Measurements from ENCODE around the gene HNRNPA2B1.
"Not testable (repeated sequence)": the region's sequence is repeated elsewhere in the genome, so short reads cannot be mapped to it uniquely, and the experiment has no call there.

Gene HNRNPA2B1

GRCh38 chr7:26160896-26161295 lies 39.6 kb downstream of the HNRNPA2B1 start:
- no peak for DNase-seq

- no peak for DNase-seq
These were observed 41.3 kb downstream of the HNRNPA2B1 start for GRCh38 chr7:26159243-26159642.

- no peak for DNase-seq
These were observed 42.9 kb downstream of the HNRNPA2B1 start for GRCh38 chr7:26157520-26158105.

GRCh38 chr7:26156451-26157420 lies 43.8 kb downstream of the HNRNPA2B1 start:
- DNase-seq, result peak; percentile 60

DNA sequence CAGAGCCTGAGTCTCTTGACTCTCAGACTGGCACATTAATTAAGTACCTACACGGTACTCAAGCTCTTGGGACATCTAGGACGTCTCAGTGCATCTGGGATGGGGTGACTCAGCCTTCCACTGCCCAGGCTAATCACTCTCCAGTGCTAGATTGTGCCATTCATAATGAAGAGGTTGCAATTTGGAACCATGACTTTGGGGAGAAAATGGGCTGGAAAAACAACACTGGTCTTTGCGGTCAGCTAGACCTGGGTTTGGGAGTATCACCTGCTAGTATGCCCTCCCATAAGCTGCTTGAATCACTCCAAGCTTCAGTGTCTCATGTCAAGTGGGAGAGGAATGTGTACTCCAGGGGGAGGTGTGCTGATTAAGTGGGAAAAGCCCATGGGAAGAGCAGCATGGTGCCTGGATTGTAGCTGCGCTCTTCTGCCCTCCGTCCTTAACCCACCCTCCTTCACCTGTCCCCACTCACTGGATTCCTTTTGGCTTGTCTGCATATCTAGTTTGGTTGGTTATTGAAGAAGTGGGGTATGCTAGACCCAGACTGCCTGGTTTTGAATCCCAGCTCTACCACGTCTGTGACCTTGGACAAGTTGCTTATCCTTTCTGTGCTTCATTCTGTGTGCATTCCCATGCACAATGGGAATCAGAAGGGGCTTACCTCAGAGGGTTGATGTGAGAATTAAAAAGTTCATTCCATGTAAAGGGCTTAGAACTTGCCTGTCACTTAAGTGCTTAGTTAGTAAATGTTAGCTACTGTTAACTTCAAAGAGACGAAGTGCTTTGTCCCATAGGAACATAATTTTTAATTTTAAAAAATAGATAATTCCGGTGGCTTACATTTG lies 44.8 kb downstream of the HNRNPA2B1 start:
- no peak for DNase-seq

DNA sequence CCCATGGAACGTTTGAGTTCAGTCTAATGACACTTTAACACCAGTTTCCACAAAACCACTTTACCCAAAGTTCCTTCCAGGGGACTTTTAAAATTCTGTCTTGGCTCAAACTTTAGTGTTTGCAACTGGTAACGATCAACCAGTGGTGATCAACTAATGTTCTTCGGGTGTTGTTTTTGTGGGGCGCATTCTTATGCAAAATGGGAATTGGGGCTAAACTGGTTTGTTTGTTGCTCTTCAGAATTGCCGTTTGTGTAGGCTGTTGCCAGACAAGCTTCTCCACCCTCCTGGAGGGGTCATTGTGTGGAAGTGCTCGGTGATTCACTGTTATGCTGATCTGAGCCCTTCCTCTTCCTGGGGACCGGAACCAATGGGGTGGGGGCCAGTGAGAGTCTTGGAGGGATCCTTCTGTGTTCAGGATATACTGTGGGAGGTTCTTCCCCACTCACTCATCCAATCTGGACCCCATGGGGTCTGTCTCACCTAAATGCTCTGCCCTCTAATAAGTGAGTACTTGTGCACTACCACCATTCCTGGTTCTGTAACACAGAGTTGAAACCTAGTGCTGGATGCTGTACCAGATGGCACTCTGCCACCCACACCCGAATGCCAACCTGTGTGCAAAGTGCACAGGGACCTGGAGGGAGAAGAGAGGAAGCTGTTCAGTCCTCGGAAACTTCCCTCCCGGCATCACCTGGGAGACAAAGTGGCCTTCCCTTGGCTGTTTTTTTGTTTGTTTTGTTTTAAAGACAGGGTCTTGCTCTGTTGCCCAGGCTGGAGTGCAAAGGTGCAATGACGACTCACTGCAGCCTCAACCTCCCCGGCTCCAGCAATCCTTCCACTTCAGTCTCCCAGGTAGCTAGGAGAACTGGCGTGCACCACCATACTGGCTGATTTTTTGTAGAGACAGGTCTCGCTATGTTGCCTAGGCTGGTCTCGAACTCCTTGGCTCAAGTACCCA lies 46.4 kb downstream of the HNRNPA2B1 start:
- no peak for DNase-seq

GRCh38 chr7:26153241-26153822 lies 47.2 kb downstream of the HNRNPA2B1 start:
- peak; percentile 20 for DNase-seq

DNA sequence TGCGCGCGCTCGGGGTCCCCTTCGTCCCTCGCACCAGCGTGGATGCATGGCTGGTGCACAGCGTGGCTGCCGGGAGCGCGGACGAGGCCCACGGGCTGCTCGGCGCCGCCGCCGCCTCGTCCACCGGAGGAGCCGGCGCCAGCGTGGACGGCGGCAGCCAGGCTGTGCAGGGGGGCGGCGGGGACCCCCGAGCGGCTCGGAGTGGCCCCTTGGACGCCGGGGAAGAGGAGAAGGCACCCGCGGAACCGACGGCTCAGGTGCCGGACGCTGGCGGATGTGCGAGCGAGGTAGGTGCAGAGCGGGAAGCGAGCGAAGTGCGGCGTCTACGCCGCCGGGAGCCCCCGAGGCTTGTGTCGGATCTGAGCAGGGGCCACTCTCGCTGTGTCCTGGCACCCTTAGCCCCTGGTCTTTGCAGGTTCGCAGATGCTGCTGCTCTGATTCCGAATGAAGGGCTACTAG lies 47.7 kb downstream of the HNRNPA2B1 start:
- DNase-seq, result peak; percentile 42

- peak; percentile 83 for DNase-seq
These were observed 48.4 kb downstream of the HNRNPA2B1 start, which contains the start of gene NFE2L3 for GRCh38 chr7:26151953-26152781. Gene NFE2L3 (plus strand): TSS chr7:26152198. CDS start chr7:26152499, 301 bp downstream.

DNA sequence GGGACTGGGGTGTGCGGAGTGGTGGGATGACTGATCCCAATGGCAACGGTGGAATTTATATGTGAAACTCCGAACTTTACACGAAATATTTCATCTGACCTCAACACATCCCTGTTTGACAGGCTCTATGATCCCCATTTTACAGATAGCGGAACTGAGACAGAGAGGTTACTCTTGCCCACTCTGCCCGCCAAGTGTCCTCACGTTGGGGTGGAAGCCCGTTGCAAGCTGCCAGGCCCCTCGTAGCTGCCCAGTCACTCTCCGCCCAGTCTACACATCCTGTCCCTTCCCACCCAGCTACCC lies 48.9 kb downstream of the HNRNPA2B1 start:
- DNase-seq, result no peak

DNA sequence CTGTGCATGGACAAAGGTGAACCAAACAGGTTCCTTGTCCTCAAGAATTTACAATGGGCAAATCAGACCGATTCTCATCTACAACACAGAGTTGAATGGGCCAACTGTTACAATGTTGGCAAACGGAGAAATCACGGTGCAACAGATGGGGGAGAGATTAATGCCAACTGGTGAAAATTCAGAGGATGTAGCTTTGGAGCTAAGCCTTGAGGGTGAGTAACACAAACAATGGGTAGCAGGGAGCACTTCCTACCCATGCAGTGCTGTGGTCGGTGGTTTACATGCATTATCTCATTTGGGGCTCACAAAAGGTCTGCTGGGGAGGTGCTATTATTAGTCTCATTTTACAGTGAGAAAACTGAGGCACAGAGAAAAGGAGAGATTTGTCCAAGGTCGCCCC lies 49.5 kb downstream of the HNRNPA2B1 start:
- DNase-seq, result no peak

DNA sequence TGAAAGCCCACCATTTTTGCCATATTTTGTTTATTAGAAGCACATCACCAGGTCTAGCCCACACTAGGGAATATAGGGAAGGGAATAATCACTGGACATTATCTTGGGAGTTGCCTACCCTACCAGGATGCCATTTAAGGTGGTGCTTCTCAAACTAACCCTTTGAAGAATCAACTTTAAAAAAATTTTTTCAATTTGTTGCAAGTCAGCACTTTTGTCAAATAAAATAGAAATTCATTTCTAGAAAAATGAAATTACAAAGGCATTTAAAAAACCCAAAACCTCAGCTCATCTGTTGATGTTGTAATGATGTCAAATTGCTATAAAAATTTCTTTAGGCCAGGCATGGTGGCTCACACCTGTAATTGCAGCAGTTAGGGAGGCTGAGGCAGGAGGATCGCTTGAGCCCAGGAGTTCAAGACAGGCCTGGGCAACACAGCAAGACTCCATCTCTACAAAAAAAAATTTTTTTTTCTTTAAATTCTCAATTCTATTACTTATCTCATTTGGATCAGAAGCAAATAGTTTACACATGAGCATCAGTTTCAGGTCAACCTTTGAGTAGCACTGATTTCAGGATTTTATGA lies 51.1 kb downstream of the HNRNPA2B1 start:
- no peak for DNase-seq

GRCh38 chr7:26148307-26148700 lies 52.2 kb downstream of the HNRNPA2B1 start:
- not testable (repeated sequence) for DNase-seq

GRCh38 chr7:26147646-26148306 lies 52.8 kb downstream of the HNRNPA2B1 start:
- DNase-seq, result not testable (repeated sequence)

DNA sequence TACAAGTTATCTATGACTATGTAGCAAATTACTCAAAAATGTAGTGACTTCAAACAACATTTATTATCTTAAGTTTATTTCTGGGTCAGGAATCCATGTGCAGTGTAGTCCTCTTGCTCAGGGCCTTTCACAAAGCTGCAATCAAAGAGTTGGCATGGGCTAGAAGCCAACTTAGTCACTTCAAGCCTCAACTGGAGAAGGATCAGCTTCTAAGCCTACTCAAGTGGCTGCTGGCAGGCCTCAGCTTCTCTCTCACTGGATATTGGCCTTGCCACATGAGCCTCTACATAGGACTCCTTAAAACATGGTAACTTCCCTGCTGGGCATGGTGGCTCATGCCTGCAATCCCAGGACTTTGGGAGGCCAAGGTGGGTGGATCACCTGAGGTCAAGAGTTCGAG lies 53.5 kb downstream of the HNRNPA2B1 start:
- no peak for DNase-seq

DNA sequence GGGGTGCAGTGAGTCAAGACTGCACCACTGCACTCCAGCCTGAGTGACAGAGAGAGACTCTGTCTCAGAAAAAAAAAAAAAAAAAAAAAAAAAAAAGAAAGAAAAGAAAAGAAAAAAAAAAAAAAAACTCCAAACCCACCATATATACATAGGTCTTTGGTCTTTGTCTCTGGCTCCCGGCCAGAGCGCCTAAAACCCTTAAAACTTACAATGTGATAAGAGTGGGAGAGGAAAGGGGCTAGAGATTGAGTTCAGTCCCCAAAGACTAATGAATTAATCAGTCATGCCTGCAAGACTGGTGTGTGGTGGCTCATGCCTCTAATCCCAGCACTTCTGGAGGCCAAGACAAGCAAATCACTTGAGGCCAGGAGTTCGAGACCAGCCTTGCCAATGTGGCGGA lies 55.3 kb downstream of the HNRNPA2B1 start:
- no peak for DNase-seq

DNA sequence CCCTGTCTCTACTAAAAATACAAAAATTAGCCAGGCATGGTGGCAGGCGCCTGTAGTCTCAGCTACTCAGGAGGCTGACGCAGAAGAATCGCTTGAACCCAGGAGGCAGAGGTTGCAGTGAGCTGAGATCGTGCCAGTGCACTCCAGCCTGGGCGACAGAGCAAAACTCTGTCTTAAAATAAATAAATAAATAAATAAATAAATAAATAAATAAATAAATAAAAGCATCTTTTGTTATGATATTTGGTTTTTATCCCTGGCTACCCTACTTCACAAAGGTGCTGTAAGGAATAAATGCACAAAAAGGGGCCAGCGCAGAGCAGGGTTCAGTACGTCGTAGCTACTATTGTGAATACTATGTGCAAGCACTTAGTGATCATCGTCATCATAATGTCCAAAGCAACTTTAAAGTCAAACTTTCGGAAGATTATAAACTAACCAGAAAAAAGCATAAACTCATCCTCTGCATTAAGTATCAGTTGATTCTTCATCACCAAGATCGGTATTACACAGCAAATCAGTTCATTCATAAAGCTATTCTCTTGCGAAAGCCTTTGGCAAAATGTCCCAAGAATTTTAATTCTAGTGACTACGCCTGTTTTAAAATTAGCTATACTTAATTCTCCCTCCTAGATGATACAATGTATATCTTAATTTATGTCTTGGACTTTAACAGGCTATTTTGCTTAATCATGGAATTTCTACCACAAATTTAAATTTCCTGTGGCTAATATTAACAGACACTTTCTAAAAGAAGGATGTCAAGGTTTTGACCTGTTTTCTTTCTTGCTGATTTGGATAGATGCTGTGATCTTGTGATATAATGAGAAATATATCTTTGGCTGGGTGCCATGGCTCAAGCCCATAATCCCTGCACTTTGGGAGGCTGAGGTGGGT lies 56.1 kb downstream of the HNRNPA2B1 start:
- no peak for DNase-seq

DNA sequence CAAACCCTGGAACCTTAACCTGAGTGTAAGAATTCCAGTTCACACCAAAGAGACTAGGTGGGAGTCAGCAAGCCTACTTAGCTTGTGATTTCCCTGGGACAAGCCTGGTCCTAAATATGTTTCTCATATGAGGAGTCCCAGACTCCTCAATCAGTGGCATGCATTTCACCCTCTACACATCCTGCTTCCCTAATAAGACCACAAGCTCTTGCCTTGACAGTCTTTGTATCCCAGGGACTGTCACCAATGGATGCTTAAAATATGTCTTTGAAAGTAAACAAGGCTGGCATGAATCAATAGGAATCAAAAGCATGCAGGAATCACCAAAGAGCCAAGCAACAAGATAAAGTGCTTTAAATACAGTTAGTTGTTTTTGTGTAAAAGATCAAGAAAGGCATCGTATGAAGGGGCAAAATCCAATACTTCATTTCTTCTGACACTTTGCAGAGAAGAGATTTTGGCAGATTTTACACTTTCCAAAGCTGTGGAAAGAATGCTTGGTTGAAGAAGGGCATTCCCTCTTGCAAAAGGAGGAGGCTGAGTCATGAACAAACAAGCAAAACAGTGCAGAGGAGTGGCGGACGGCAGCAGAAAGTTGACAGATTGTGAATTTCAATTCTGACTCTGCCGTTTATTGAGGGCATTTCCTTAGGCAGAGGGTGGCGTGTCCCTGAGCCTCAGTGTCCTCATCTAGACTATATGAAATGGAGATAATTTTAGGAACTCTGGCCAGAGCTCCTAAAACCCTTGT lies 57.1 kb downstream of the HNRNPA2B1 start:
- DNase-seq, result no peak

All from activated naive CD4-positive, alpha-beta T cell treated with anti-CD3 and anti-CD28 coated beads, Interleukin-2, amount 50 U/mL, for 16 hours (primary cell).